ENCODE data around the gene DGCR8. TPM values are rescaled to one million over a fixed set of nuclear protein-coding genes. Genes with fewer than 3 reads are reported as not detected.
A peak's percentile ranks its signal among the peaks of the same experiment; 100 is the strongest.

Gene DGCR8
- total and polyA plus RNA-seq, 2 of the 4 experiments (the other 2 are of a cell fraction): 16.7 to 25.3 TPM

DNA sequence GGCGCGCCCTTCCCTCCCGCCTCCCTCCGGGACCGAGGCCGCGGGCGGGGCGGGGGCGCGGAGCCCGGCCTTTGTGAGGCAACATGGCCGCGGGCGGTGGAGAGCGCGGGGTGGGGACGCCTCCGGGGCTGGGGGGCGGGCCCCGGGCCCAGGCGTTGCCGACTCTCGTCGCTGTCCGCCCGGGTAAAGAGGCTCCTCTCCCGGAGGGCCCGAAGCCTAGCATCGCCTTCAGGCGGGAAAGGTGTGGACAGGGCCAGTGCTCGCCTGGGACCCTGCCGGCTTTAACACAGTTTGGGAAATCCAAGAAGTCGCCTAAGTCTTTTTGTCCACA, 369 bp downstream of the DGCR8 start:
- Histone ChIP-seq H2AK9ac (replicated peaks; ENCODE audit: low read depth, low read length, poor library complexity) (peak overlapping the region; percentile 100), H2BK20ac (ENCODE audit: low read depth, low read length) (peak overlapping the region; percentile 14; the same call in 1 of the 2 replicates), H3K4me1 (ENCODE audit: control insufficient read depth, insufficient read depth, low read length) (peaks cover 19% of the 10 kb centered on the region), H4K91ac (ENCODE audit: insufficient read depth, low read depth, low read length) (peak overlapping the region; percentile 96), H3K23ac (ENCODE audit: low read depth, low read length) (peak overlapping the region; percentile 100), H3K9me1 (ENCODE audit: insufficient read depth, low read length) (peaks cover 28% of the 10 kb centered on the region), H2BK120ac (ENCODE audit: low read depth, low read length) (peak overlapping the region; percentile 39; the same call in 1 of the 2 replicates), H3K56ac (ENCODE audit: extremely low read depth, insufficient read depth, low read length) (peak overlapping the region; percentile 99), H4K5ac (ENCODE audit: low read depth, low read length) (peak overlapping the region; percentile 83), H3K14ac (replicated peaks; ENCODE audit: low read depth, low read length) (peak overlapping the region; percentile 98), H2BK15ac (ENCODE audit: low read depth, low read length) (0 out of 3 replicates have a peak overlapping the region, but pooled peaks have one; percentile 30), H4K20me1 (ENCODE audit: insufficient read depth, low read length) (peaks cover 45% of the 10 kb centered on the region), H3K18ac (ENCODE audit: low read depth, low read length) (peak overlapping the region; percentile 18), H2BK5ac (ENCODE audit: low read depth, low read length, poor library complexity, severe bottlenecking) (peak overlapping the region; percentile 82), H2AK5ac (ENCODE audit: low read depth, low read length) (peak overlapping the region; percentile 99), H3K27ac (ENCODE audit: insufficient read depth, low read length) (peak overlapping the region; percentile 87), H4K8ac (ENCODE audit: low read depth in 2 of 2, low read length in 2 of 2) (peak overlapping the region; percentile 92 to 96), H3K9me3 (ENCODE audit: control insufficient read depth, insufficient read depth, low read length) (no peaks in the 10 kb centered on the region), H3K4ac (ENCODE audit: low read depth, low read length) (peak overlapping the region; percentile 97), H3K9ac (ENCODE audit: low read depth, low read length) (peak overlapping the region; percentile 96), H3K79me1 (ENCODE audit: low read depth in 1 of 2, low read length in 2 of 2) (peaks cover 4 to 37% of the 10 kb centered on the region in 2 experiments), H3K36me3 (ENCODE audit: control insufficient read depth, insufficient read depth, low read length) (no peaks in the 10 kb centered on the region), H3K27me3 (ENCODE audit: control insufficient read depth, insufficient read depth, low read length) (no peaks in the 10 kb centered on the region), H3K4me3 (ENCODE audit: insufficient read depth, low read depth, low read length) (peak overlapping the region; percentile 83), H2AFZ (replicated peaks; ENCODE audit: low read length, poor library complexity) (peak overlapping the region; percentile 92), H3K4me2 (ENCODE audit: low read depth, low read length) (peak overlapping the region; percentile 97)
- intact Hi-C loops (cut with micrococcal nuclease): no loop called here
- 0% methylated on average over 5 of the region's 34 CpGs; no CpG with 5 or more reads in 1 of the 2 experiments for WGBS, 2 experiments (ENCODE audit: extremely low coverage in 2 of 2, insufficient read length in 1 of 2)
- DNase-seq (peak; percentile 30), ATAC-seq (ENCODE audit: low read depth) (peak; percentile 62)
- ChIA-PET POLR2A (ENCODE audit: unreplicated experiment) (no interaction called here), CTCF (no interaction called here)
- BruUV-seq (replicated peaks): no TSS peak
- dilution Hi-C loops (cut with HindIII; ENCODE audit: low sequenced_read_pairs, unreplicated experiment): no loop called here
- in situ Hi-C loops (cut with MboI; ENCODE audit: low sequenced_read_pairs): no loop called here
- TF ChIP-seq MAZ (IDR thresholded peaks at IDR 0.05; ENCODE audit: borderline replicate concordance, low read depth, low read length): peak; percentile 69; the same call in 1 of the 2 replicates
- TF ChIP-seq MXI1 (IDR thresholded peaks at IDR 0.05; ENCODE audit: borderline replicate concordance, low read depth, low read length): no peak
